ENCODE data around the gene OR8K5.
"Not testable (repeated sequence)": the region's sequence is repeated elsewhere in the genome, so short reads cannot be mapped to it uniquely, and the experiment has no call there.

OR8K5 gene, protein sequence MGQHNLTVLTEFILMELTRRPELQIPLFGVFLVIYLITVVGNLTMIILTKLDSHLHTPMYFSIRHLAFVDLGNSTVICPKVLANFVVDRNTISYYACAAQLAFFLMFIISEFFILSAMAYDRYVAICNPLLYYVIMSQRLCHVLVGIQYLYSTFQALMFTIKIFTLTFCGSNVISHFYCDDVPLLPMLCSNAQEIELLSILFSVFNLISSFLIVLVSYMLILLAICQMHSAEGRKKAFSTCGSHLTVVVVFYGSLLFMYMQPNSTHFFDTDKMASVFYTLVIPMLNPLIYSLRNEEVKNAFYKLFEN

DNA sequence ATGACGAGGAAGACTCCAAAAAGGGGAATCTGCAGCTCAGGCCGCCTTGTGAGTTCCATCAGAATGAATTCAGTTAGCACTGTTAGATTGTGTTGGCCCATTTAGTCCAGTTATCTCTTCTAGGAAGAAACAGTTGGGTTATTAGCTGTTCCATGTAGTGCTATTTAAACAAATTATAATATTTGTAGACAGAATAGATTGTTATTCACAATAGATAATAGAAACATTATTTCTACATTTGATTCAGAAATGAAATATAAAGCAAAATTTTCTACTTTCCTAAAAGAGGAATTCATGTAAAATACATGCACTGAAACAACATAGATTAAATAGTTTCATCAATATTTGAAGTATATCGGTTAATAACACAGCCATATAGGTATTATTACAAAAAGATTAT, at the start of gene OR8K5:
Gene OR8K5 (minus strand): TSS at position 101 of the 400 bp plus-strand sequence. CDS start 0 bp downstream, at position 101.
- DNase-seq, result no peak

DNA sequence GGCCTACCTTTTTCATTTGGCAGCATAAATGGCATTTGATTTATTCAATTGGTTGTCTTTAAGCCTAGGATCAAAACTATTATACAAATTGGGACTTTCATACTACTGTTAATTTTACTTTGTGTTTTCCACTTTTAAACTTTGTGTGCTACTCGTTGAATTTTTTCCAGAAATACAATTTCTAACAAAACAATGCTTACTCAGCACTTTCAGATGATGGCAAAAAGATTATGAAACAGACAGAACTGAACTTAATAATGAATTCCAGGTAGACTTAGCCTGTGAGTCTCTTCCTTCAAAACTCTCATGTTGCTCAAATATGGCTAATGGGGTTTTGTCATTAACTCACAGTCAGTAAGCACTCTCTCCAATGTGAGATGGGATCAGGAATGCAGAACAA, 47.7 kb upstream of the OR8K5 start:
- DNase-seq, result no peak

DNA sequence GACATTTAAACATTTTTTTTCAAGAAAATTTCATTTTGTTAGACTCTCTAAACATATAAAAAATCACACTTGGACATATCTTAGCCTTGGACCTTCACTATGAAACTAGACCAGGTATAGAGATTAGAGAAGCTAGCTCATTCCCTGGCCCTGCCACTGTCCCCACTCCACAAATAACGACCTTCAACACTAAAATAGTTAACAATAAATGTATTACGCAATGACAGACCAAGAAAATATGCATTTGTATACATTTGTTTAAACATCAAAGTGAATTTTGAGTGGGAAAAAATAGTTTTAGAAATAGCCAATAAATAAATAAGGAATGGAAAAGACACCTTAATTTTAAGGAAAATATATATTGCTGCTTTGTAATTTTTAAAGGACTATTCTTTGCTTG, 37.2 kb upstream of the OR8K5 start:
- no peak for DNase-seq

DNA sequence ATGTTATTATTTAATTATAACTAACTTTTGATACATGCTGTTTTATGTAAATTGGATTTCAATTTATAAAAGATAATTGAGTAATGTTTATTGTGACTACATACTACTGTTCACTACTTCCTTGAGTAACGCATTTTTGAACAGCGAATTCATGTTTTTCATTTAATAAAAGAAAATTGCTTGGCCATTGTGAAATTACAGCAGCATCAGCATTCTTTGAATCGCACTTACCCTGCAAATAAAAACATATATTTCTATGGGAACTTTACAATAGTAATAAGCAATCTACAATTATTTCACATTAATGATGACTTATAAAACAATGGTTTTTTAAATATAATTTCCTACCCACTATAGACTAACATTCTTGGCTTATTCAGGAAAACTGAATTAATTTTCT, 36.6 kb upstream of the OR8K5 start:
- no peak for DNase-seq

DNA sequence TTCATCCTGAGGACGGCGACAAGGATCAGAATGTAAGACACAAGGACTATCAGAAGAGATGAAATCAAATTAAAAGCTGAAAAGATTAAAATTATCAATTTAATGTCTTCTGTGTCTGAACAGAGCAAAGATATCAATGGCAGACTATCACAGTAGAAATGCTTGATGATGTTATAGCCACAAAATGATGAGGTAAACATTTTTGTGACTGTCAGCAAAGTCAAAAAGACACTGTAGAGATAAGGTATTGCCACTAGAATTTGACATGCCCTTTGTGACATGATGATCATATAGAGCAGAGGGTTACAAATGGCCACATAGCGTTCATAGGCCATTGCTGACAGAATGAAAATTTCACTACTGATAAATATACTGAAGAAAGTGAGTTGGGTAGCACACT, 28.5 kb upstream of the OR8K5 start:
- no peak for DNase-seq

DNA sequence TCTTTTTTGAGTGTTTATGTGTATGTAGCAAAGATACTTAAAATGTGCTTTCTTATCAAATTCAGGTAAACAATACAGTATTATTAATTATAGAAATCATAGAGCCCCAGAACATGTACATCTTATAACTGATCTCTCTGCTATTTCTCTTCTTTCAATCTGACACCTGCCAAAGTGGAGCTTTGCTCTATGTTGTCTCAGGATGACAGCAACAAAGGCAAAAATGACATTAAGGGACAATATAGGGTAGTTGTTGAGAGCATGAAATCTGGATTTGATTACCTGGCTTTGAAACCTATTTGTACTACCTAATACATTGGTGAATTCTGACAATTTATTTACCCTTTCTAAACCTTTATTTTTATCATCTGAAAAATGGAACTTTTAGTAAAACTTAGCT, 23.3 kb upstream of the OR8K5 start:
- no peak for DNase-seq

DNA sequence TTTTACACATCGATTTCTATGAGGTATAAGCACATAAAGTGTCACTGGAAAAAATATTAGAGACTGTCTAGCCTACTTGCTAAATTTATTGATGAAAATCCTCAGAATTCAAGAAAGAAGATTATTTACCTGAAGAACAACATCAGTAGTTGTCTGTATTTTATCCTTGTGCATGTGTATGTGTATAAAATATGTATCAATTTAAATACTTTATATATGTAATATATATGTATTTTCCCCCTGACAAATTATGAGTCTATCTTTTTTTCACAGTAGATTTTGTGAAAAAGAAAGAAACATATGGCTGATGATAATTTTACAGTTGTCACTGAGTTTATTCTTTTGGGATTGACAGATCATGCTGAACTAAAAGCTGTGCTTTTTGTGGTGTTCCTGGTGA, 16.2 kb upstream of the OR8K5 start, which contains the start of gene OR5J2:
Gene OR5J2 (plus strand): TSS at position 301 of the 400 bp plus-strand sequence. CDS start 0 bp downstream, at position 301.
- DNase-seq, result no peak

DNA sequence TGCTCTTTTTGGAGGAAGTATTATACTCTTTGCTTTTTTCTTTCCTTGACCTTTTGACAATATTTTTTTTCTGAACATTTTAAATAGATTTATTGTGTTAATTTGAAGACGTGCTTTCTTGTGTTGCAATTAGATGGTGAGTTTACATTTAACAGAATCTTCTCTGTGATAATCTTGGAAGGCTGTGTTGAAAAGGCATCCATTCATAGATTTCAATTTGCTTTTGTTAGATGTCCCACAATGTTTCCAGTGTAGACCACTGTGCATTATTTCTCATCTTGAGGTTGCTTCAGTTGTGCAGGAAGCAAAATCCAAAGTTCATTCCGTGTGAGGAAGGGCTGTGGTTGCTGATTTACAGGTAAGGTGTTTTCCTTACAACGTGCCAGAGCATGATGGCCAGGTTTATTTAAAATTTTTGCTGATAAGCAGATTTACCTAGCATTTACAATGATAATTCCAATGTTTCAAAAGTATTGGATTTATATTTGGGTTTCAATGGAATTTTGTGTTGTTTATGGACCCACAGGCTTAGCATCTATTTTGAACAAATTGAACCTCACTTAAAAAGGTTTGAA, 12.2 kb upstream of the OR8K5 start:
- DNase-seq, result no peak

DNA sequence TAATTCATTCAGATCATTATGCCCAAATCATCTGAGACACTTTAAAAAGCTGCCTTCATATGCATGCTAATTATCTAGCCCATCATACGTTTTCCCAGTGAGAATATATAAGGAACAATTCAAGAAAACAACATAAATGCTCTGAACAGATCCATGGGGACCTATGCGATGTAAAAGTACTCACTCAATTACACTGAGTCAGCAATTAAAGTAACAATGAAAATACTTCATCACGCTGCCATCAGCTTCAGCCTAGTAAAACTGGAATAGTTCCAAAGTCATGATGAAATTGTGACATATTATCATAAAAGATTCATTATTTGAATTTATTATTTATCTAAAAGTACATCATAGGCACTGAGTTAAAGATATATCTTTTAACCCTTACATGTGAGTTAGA, 3.7 kb upstream of the OR8K5 start:
- DNase-seq, result no peak

DNA sequence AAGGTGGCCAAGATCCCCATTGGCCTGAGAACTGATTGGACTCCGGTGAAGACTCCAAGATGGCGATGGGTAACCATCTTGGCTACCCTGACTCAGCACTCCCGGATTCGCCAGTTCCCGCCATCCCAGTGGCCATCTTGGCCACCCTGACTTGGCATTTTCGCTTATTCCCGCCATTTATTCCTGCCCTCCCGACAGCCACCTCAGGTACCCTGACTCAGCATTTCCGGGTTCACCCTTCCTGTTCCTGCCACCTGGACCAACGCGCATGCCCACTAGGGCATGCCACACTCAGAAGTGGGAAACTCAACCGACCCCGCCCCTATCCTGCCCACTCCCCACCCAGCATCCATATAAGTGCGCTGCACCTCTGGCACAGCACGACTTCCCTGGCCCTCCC, 7.8 kb downstream of the OR8K5 start:
- DNase-seq, result no peak

DNA sequence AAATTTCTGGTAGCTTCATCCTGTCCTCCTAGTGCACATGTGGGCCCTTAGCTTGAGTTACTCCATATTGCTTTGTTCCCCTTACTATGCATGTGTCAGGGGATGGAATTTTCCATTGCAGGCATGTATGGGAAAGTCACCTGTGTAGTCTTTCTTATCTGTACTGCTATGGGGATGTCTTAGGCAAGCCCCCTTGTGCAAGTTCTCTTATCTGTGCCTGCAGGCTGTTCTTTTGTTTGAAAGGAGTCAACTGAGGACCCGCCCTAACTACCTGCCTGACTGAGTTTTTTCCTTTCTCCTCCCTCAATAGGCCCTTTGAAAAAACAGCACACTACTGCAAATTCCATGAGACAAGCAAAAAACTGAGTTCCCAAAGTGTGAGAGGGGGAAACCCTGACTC, 8.7 kb downstream of the OR8K5 start:
- no peak for DNase-seq

DNA sequence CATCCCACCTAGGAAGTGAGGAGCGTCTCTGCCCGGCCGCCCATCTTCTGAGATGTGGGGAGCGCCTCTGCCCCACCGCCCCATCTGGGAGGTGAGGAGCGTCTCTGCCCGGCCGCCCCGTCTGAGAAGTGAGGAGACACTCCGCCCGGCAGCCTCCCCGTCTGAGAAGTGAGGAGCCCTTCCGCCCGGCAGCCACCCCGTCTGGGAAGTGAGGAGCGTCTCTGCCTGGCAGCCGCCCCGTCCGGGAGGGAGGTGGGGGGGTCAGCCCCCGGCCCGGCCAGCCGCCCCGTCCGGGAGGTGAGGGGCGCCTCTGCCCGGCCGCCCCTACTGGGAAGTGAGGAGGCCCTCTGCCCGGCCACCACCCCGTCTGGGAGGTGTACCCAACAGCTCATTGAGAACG, 16.4 kb downstream of the OR8K5 start:
- not testable (repeated sequence) for DNase-seq

DNA sequence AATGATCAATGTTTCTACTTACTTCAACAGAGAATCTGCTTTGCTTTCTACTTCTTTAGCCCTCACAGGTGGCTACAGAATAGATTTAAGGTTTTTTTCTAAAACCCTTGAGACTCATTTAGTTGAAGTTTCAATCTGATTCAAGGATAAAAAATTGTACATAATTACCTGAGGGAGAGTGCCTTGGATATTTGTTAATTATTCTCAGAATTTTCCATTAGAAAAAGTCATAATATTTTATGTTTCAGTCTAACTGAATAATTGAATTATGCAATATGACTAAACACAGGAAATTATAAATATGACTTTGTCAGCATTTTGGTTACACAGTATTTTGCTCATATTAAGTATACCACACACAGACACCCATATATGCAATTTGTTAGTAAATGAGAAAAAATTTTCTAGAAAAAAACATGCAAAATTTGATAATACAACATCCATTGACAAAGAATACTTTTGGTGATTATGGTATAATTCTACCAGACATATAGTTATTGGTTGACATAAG, 19.9 kb downstream of the OR8K5 start, which contains the start of gene OR8J3:
Gene OR8J3 (minus strand): TSS at position 51 of the 511 bp plus-strand sequence. CDS start 2,483 bp downstream, outside the sequence.
- no peak for DNase-seq

DNA sequence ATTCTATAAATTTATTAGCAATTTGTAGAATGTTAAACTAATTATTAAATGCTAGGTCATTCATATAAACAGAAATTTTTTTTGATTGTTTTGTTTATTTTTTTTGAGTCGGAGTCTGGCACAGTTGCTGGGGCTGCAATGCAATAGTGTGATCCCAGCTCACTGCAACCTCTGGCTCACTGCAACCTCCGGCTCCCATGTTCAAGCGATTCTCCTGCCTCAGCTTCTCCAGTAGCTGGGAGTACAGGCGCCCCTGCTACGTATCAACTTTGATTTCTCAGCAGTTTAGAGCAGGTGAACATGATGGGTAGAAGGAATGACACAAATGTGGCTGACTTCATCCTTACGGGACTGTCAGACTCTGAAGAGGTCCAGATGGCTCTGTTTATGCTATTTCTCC, 38.0 kb downstream of the OR8K5 start, which contains the start of gene OR8H3:
Gene OR8H3 (plus strand): TSS at position 301 of the 400 bp plus-strand sequence. CDS start 0 bp downstream, at position 301.
- no peak for DNase-seq
